ENCODE results near the gene OBI1. TPM values are rescaled to one million over a fixed set of nuclear protein-coding genes. Genes with fewer than 3 reads are reported as not detected.
A peak's percentile ranks its signal among the peaks of the same experiment; 100 is the strongest.

OBI1 gene
- total RNA-seq, 1 experiment from 2014 or later = 14.0 TPM

GRCh38 chr13:78659732-78660494 lies 958 bp upstream of the OBI1 start:
- Histone ChIP-seq H3K27me3 (ENCODE audit: insufficient read depth, low read length) (no peaks in the 10 kb centered on the region), H3K79me2 (ENCODE audit: insufficient read depth, low read length) (peaks cover 41% of the 10 kb centered on the region), H3K27ac (ENCODE audit: low read depth, low read length) (no peak overlapping the region), H3K36me3 (ENCODE audit: control insufficient read depth in 1 of 2, insufficient read depth in 2 of 2, low read length in 2 of 2) (no peaks in the 10 kb centered on the region), H3K9me3 (ENCODE audit: control insufficient read depth in 1 of 2, insufficient read depth in 1 of 2, low read depth in 1 of 2, low read length in 2 of 2) (no peaks in the 10 kb centered on the region), H4K20me1 (ENCODE audit: insufficient read depth) (no peaks in the 10 kb centered on the region), H3K9me2 (ENCODE audit: insufficient read depth) (no peaks in the 10 kb centered on the region), H3K4me2 (ENCODE audit: low read length) (peak overlapping the region; percentile 79), H3K9ac (ENCODE audit: low read length) (no peak overlapping the region), H2AFZ (ENCODE audit: low read depth, low read length, poor library complexity, severe bottlenecking) (peak overlapping the region; percentile 73), H3K4me3 (replicated peaks in 1 of 2; ENCODE audit: low read depth in 1 of 2, low read length in 2 of 2) (peak overlapping the region in 1 of 2 experiments; percentile 86; a peak in 1 of 4 replicates), H3K4me1 (ENCODE audit: control insufficient read depth in 1 of 2, insufficient read depth in 2 of 2, low read length in 2 of 2) (peaks cover 4 to 13% of the 10 kb centered on the region in 2 experiments; a peak in 3 of 4 replicates)
- CTCF ChIA-PET = no interaction called here
- RAD21 ChIA-PET (ENCODE audit: low non-redundant PET in 1 of 2, low total read pairs in 2 of 2, uncharacterized antibody in 2 of 2, unreplicated experiment in 2 of 2) = no interaction called here
- TF ChIP-seq ZNF274 (IDR thresholded peaks at IDR 0.05; ENCODE audit: low read depth, low read length) (no peak), POLR2A (IDR thresholded peaks at IDR 0.05; ENCODE audit: borderline replicate concordance, extremely low read depth, insufficient read depth, insufficient read length) (no peak), EGR1 (IDR thresholded peaks at IDR 0.05; ENCODE audit: low read depth) (no peak), MAX (IDR thresholded peaks at IDR 0.05) (no peak), ZBTB33 (IDR thresholded peaks at IDR 0.05; ENCODE audit: extremely low read depth, insufficient replicate concordance, low read length) (no peak), SP1 (IDR thresholded peaks at IDR 0.05; ENCODE audit: low read depth) (no peak), FOSL1 (IDR thresholded peaks at IDR 0.05; ENCODE audit: low read depth) (no peak), YY1 (IDR thresholded peaks at IDR 0.05; ENCODE audit: extremely low read depth, insufficient replicate concordance, low read depth, low read length) (no peak), JUND (IDR thresholded peaks at IDR 0.05) (no peak), ATF3 (IDR thresholded peaks at IDR 0.05) (no peak)
- BruUV-seq (replicated peaks) = no TSS peak
- DNase-seq (ENCODE audit: low read depth, low spot score) (no peak), ATAC-seq (no peak)
- POLR2A ChIA-PET = no interaction called here
- intact Hi-C loops (cut with micrococcal nuclease) = no loop called here
